Chondrocyte (in vitro differentiated cells): ENCODE results near the gene TULP1. TPM values are rescaled to one million over a fixed set of nuclear protein-coding genes. Genes with fewer than 3 reads are reported as not detected.

Source experiments
- DNase-seq: peaks from one replicate; pipeline ENCODE4 v3.0.0; 2021; ENCODE audit warnings: mixed read lengths, low spot score
- H3K27ac Mint-ChIP-seq: one replicate; pipeline ENCODE4 v1.8.0; 2021; ENCODE audit warnings: mild to moderate bottlenecking, moderate library complexity, mixed read lengths; ENCODE audit not compliant: unreplicated experiment
- H3K27me3 Mint-ChIP-seq: 2 replicates; pipeline ENCODE4 v1.8.0; 2021; ENCODE audit warnings: low read depth, mixed read lengths
- H3K36me3 Mint-ChIP-seq: 2 replicates; pipeline ENCODE4 v1.8.0; 2021; ENCODE audit warnings: low read depth, mixed read lengths
- H3K4me1 Mint-ChIP-seq: 2 replicates; pipeline ENCODE4 v1.8.0; 2021; ENCODE audit warnings: low read depth, mild to moderate bottlenecking, mixed read lengths
- H3K4me3 Mint-ChIP-seq: one replicate; pipeline ENCODE4 v1.8.0; 2021; ENCODE audit warnings: mild to moderate bottlenecking, moderate library complexity, mixed read lengths; ENCODE audit not compliant: unreplicated experiment
- H3K9me3 Mint-ChIP-seq: 2 replicates; pipeline ENCODE4 v1.8.0; 2021; ENCODE audit warnings: low read depth, mixed read lengths
- CTCF ChIP-seq: fragments of 200-600 bp; sonication (generic); IDR thresholded peaks from 2 replicates; pipeline ENCODE4 v1.5.0; 2021; ENCODE audit warnings: antibody characterized with exemption, mild to moderate bottlenecking, moderate library complexity
- total RNA-seq: library from RNA; stranded (reverse); gene quantifications from 3 replicates; pipeline ENCODE4 v1.2.1, GENCODE V29; 2021

TULP1 gene
- total RNA-seq, 1 donor from 2014 or later: not detected

- no peak for TF ChIP-seq CTCF
- H3K4me1 Mint-ChIP-seq: peaks cover 6% of the 10 kb centered on the region
- no peaks in the 10 kb centered on the region for H3K36me3 Mint-ChIP-seq
- peaks cover 3% of the 10 kb centered on the region for H3K27me3 Mint-ChIP-seq
- no peak overlapping the region for H3K27ac Mint-ChIP-seq
- DNase-seq: no peak
- no peak overlapping the region for H3K4me3 Mint-ChIP-seq
- H3K9me3 Mint-ChIP-seq: no peaks in the 10 kb centered on the region
Measured at GRCh38 chr6:35510916-35511561, 1.7 kb downstream of the TULP1 start.

DNA sequence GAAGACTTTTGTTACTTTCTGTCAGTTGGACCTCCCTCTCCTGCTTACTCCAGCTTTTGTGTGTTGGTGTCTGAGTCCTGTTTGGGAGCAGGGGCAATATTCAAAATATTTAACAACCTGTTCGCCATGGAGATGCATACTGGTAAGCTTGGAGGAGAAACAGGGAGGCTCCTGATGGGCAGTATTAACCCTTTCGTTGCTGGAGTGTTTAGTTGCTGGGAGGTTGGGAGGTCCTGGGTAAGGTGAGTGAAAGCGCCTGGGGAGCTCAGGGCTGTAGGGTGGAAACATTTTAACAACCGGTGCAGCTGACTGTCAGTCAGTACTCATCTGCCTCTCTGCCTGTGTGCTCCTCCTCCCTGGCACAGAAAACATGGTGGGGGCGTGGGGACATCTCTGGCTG lies 4.2 kb downstream of the TULP1 start:
- Mint-ChIP-seq H3K36me3 (no peaks in the 10 kb centered on the region), H3K4me3 (no peak overlapping the region), H3K4me1 (peaks cover 6% of the 10 kb centered on the region), H3K9me3 (no peaks in the 10 kb centered on the region), H3K27ac (no peak overlapping the region), H3K27me3 (peaks cover 6% of the 10 kb centered on the region)
- no peak for DNase-seq
- no peak for TF ChIP-seq CTCF

GRCh38 chr6:35508027-35508426 lies 4.7 kb downstream of the TULP1 start:
- no peak for TF ChIP-seq CTCF
- Mint-ChIP-seq H3K27ac (no peak overlapping the region), H3K9me3 (no peaks in the 10 kb centered on the region), H3K27me3 (peaks cover 6% of the 10 kb centered on the region), H3K4me3 (no peak overlapping the region), H3K36me3 (no peaks in the 10 kb centered on the region), H3K4me1 (peaks cover 6% of the 10 kb centered on the region)
- DNase-seq: no peak

DNA sequence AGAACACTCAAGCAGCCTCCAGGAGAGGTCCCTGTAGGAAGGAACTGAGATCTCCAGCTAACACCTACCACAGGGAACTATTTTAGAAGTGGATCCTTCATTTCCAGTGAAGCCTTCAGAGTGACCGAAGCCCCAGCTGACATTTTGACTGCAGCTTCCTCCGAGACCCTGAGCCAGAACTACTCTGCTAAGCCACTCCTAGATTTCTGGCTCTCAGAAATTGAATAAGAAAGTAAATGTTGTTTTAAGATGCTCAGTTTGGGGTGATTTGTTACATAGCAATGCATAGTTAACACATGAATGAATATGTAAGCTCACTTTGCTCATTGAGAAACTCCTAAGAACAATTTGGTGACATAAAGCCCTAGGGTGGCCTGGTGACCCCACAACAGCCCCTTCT lies 5.5 kb downstream of the TULP1 start:
- Mint-ChIP-seq H3K27me3 (peaks cover 6% of the 10 kb centered on the region), H3K9me3 (no peaks in the 10 kb centered on the region), H3K4me1 (peaks cover 6% of the 10 kb centered on the region), H3K4me3 (no peak overlapping the region), H3K27ac (no peak overlapping the region), H3K36me3 (no peaks in the 10 kb centered on the region)
- no peak for TF ChIP-seq CTCF
- DNase-seq: no peak

DNA sequence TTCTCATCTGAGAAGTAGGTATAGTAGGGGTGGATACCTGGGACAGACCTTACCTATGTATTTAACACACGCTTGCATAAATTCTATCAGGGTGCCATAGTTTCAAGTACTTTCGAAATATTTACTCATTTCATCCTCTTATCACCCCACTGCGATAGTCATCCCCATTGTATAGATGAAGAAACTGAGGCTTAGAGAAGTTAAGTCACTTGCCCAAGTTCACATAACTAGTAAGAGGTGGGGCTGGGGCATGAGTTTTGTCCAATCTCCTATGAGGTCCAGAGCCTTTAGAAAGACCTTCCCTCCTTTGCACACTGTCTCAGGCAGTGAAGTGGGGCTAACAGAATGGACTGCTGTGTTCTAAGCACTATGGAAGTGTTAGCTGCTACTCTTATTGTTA lies 6.2 kb downstream of the TULP1 start:
- no peaks in the 10 kb centered on the region for H3K9me3 Mint-ChIP-seq
- peaks cover 6% of the 10 kb centered on the region for H3K27me3 Mint-ChIP-seq
- no peak for DNase-seq
- TF ChIP-seq CTCF: no peak
- H3K27ac Mint-ChIP-seq: no peak overlapping the region
- H3K4me1 Mint-ChIP-seq: peaks cover 6% of the 10 kb centered on the region
- H3K4me3 Mint-ChIP-seq: no peak overlapping the region
- no peaks in the 10 kb centered on the region for H3K36me3 Mint-ChIP-seq
